Esophagus squamous epithelium (tissue), 4 donors: Measurements from ENCODE around the gene SH3GLB2.

Experiments used
- POLR2A ChIP-seq, 4 donors: fragments of 450-650 bp; IDR thresholded peaks; one replicate each; pipeline ENCODE4 v1.6.1; 2017; ENCODE audit warnings: antibody characterized with exemption in 4 of 4, mild to moderate bottlenecking in 4 of 4, moderate library complexity in 3 of 4
- TF ChIP-seq, protein P1 (sequence below), 6 experiments: fragments of 450-650 bp in 4 of 6; fragments of 200-600 bp in 2 of 6; sonication (generic) in 2 of 6; IDR thresholded peaks; one replicate each; pipeline ENCODE4 v1.5.1; 2016 to 2019; ENCODE audit warnings: antibody characterized with exemption in 6 of 6, mild to moderate bottlenecking in 4 of 6, moderate library complexity in 4 of 6

- TF ChIP-seq, protein P1, sequence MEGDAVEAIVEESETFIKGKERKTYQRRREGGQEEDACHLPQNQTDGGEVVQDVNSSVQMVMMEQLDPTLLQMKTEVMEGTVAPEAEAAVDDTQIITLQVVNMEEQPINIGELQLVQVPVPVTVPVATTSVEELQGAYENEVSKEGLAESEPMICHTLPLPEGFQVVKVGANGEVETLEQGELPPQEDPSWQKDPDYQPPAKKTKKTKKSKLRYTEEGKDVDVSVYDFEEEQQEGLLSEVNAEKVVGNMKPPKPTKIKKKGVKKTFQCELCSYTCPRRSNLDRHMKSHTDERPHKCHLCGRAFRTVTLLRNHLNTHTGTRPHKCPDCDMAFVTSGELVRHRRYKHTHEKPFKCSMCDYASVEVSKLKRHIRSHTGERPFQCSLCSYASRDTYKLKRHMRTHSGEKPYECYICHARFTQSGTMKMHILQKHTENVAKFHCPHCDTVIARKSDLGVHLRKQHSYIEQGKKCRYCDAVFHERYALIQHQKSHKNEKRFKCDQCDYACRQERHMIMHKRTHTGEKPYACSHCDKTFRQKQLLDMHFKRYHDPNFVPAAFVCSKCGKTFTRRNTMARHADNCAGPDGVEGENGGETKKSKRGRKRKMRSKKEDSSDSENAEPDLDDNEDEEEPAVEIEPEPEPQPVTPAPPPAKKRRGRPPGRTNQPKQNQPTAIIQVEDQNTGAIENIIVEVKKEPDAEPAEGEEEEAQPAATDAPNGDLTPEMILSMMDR (IDR thresholded peaks at IDR 0.05), result no peak
- TF ChIP-seq POLR2A (IDR thresholded peaks at IDR 0.05), result no peak
Measured at GRCh38 chr9:129023036-129023907, 4.9 kb downstream of the SH3GLB2 start.
